ENCODE data around the gene STK10.
"Not testable (repeated sequence)": the region's sequence is repeated elsewhere in the genome, so short reads cannot be mapped to it uniquely, and the experiment has no call there.

STK10 gene

GRCh38 chr5:172188033-172188892 lies at the start of gene STK10:
TSS of gene STK10 (minus strand) at chr5:172188224. CDS start at chr5:172188042, 182 bp downstream.
- DNase-seq, result peak; percentile 79

GRCh38 chr5:172235827-172236736 lies 48.1 kb upstream of the STK10 start:
- no peak for DNase-seq

GRCh38 chr5:172235132-172235780 lies 47.2 kb upstream of the STK10 start:
- DNase-seq, result no peak

GRCh38 chr5:172234031-172234430 lies 46.0 kb upstream of the STK10 start:
- no peak for DNase-seq

GRCh38 chr5:172229904-172230303 lies 41.9 kb upstream of the STK10 start:
- DNase-seq, result no peak

GRCh38 chr5:172224996-172225395 lies 37.0 kb upstream of the STK10 start:
- DNase-seq, result no peak

GRCh38 chr5:172223901-172224873 lies 36.2 kb upstream of the STK10 start:
- no peak for DNase-seq

GRCh38 chr5:172219296-172219695 lies 31.3 kb upstream of the STK10 start:
- DNase-seq, result no peak

- DNase-seq, result no peak
Observed at GRCh38 chr5:172216345-172216744, 28.3 kb upstream of the STK10 start.

GRCh38 chr5:172213126-172213525 lies 25.1 kb upstream of the STK10 start:
- DNase-seq, result no peak

GRCh38 chr5:172211676-172212075 lies 23.7 kb upstream of the STK10 start:
- DNase-seq, result no peak

- DNase-seq, result no peak
Observed at GRCh38 chr5:172209714-172210113, 21.7 kb upstream of the STK10 start.

- no peak for DNase-seq
Observed at GRCh38 chr5:172207511-172207910, 19.5 kb upstream of the STK10 start.

GRCh38 chr5:172205984-172206383 lies 18.0 kb upstream of the STK10 start:
- DNase-seq, result not testable (repeated sequence)

GRCh38 chr5:172200476-172200875 lies 12.5 kb upstream of the STK10 start:
- DNase-seq, result no peak

GRCh38 chr5:172199446-172199845 lies 11.4 kb upstream of the STK10 start:
- no peak for DNase-seq

GRCh38 chr5:172197775-172198174 lies 9.8 kb upstream of the STK10 start:
- not testable (repeated sequence) for DNase-seq

GRCh38 chr5:172194985-172195774 lies 7.2 kb upstream of the STK10 start:
- DNase-seq, result no peak

- DNase-seq, result no peak
Observed at GRCh38 chr5:172193872-172194271, 5.8 kb upstream of the STK10 start, which contains the start of gene EFCAB9. TSS of gene EFCAB9 (plus strand) at chr5:172194172. CDS start at chr5:172194173, 1 bp downstream.

- DNase-seq, result no peak
Observed at GRCh38 chr5:172189693-172190296, 1.8 kb upstream of the STK10 start.
